Fibroblast of lung (primary cell): ENCODE results near the gene RAB28. TPM values are rescaled to one million over a fixed set of nuclear protein-coding genes. Genes with fewer than 3 reads are reported as not detected.

ENCODE experiments used
- DNase-seq, 2 donors: peaks; one replicate each; pipeline versions ENCODE4 v3.0.0 to v3.0.0-alpha.2; 2010; ENCODE audit warnings: low read depth in 2 of 2
- H2AFZ ChIP-seq: 2 replicates; pipeline ENCODE4 v1.5.1; 2012; ENCODE audit warnings: low read length, control low read depth, inconsistent platforms
- H3K27ac ChIP-seq: 2 replicates; pipeline ENCODE4 v1.5.1; 2011; ENCODE audit warnings: low read length, control low read depth; ENCODE audit not compliant: insufficient read depth
- H3K27me3 ChIP-seq: 2 replicates; pipeline ENCODE4 v1.5.1; 2011; ENCODE audit warnings: mild to moderate bottlenecking, low read length; ENCODE audit not compliant: control insufficient read depth, insufficient read depth
- H3K36me3 ChIP-seq: 2 replicates; pipeline ENCODE4 v1.5.1; 2011; ENCODE audit warnings: low read length; ENCODE audit not compliant: control insufficient read depth, insufficient read depth
- H3K4me1 ChIP-seq: 2 replicates; pipeline ENCODE4 v1.5.1; 2011; ENCODE audit warnings: low read length; ENCODE audit not compliant: control insufficient read depth, insufficient read depth; ENCODE audit errors: extremely low read depth
- H3K4me2 ChIP-seq: 2 replicates; pipeline ENCODE4 v1.5.1; 2011; ENCODE audit warnings: low read length, control low read depth; ENCODE audit not compliant: insufficient read depth; ENCODE audit errors: extremely low read depth
- H3K4me3 ChIP-seq, 4 experiments: fragments of 200-600 bp in 1 of 4; sonication (generic) in 1 of 4; replicated peaks in 1 of 4; 2 replicates each; pipeline ENCODE4 v1.5.1; 2011 to 2016; ENCODE audit warnings: low read length in 4 of 4, low read depth in 3 of 4, mild to moderate bottlenecking in 3 of 4, control low read depth in 2 of 4, inconsistent platforms in 1 of 4, mixed read lengths in 1 of 4; ENCODE audit not compliant: insufficient read depth in 1 of 4; ENCODE audit errors: control extremely low read depth in 1 of 4
- H3K79me2 ChIP-seq: 2 replicates; pipeline ENCODE4 v1.5.1; 2012; ENCODE audit warnings: mild to moderate bottlenecking, low read length, inconsistent platforms; ENCODE audit not compliant: control insufficient read depth, insufficient read depth
- H3K9ac ChIP-seq: 2 replicates; pipeline ENCODE4 v1.5.1; 2011; ENCODE audit warnings: mild to moderate bottlenecking, low read length, control low read depth; ENCODE audit not compliant: insufficient read depth
- H3K9me3 ChIP-seq: 2 replicates; pipeline ENCODE4 v1.5.1; 2012; ENCODE audit warnings: low read depth, low read length; ENCODE audit not compliant: control insufficient read depth, insufficient read depth
- H4K20me1 ChIP-seq: 2 replicates; pipeline ENCODE4 v1.5.1; 2011; ENCODE audit warnings: low read length; ENCODE audit not compliant: control insufficient read depth, insufficient read depth; ENCODE audit errors: extremely low read depth
- CTCF ChIP-seq, 2 donors: IDR thresholded peaks in 1 of 2; conservative IDR thresholded peaks in 1 of 2; 1 replicate in 1 of 2; 2 replicates in 1 of 2; pipeline ENCODE4 v1.5.1; 2011 to 2012; ENCODE audit warnings: low read length in 2 of 2, control low read depth in 1 of 2, inconsistent platforms in 1 of 2, low read depth in 1 of 2, mild to moderate bottlenecking in 1 of 2
- EZH2 ChIP-seq: IDR thresholded peaks from 2 replicates; pipeline ENCODE4 v1.5.1; 2012; ENCODE audit warnings: low read length, control low read depth, mild to moderate bottlenecking; ENCODE audit errors: missing control alignments
- polyA plus RNA-seq, 2 donors: library from polyadenylated mRNA; depleted of rRNA in 1 of 2; stranded (reverse) in 1 of 2; unstranded in 1 of 2; fragments of >200 nt; gene quantifications; 2 replicates each; pipeline ENCODE4 v1.2.1, GENCODE V29; 2011 to 2012; ENCODE audit warnings: missing spikeins in 1 of 2
- total RNA-seq: library from RNA; depleted of rRNA; stranded (reverse); fragments of >200 nt; gene quantifications from 2 replicates; pipeline ENCODE4 v1.2.1, GENCODE V29; 2014

The RAB28 gene
- total and polyA plus RNA-seq, 2 donors (not counting 1 experiment from before 2014, with no cell fraction given) = 17.7 to 18.1 TPM

GRCh38 chr4:13359809-13360208 lies 124.3 kb downstream of the RAB28 start:
- no peak for TF ChIP-seq CTCF (conservative IDR thresholded peaks at IDR 0.05 in 1 of 2, IDR thresholded peaks at IDR 0.05 in 1 of 2; ENCODE audit: low read depth in 1 of 2, low read length in 2 of 2)
- no peak for TF ChIP-seq EZH2
- no peak overlapping the region for H3K27ac ChIP-seq

GRCh38 chr4:13355111-13355880 lies 128.8 kb downstream of the RAB28 start:
- Histone ChIP-seq H4K20me1 (no peaks in the 10 kb centered on the region), H3K36me3 (no peaks in the 10 kb centered on the region), H3K79me2 (no peaks in the 10 kb centered on the region), H3K27ac (no peak overlapping the region), H2AFZ (no peak overlapping the region), H3K27me3 (no peaks in the 10 kb centered on the region), H3K9ac (no peak overlapping the region), H3K9me3 (no peaks in the 10 kb centered on the region), H3K4me2 (no peak overlapping the region), H3K4me1 (no peaks in the 10 kb centered on the region), H3K4me3 (no peak overlapping the region)
- peak; percentile 27 to 89 for DNase-seq
- TF ChIP-seq EZH2 (no peak), CTCF (conservative IDR thresholded peaks at IDR 0.05 in 1 of 2, IDR thresholded peaks at IDR 0.05 in 1 of 2; ENCODE audit: low read depth in 1 of 2, low read length in 2 of 2) (no peak)

More at GRCh38 chr4:13359809-13360208, 124.3 kb downstream of the RAB28 start:
- no peak overlapping the region for H3K4me3 ChIP-seq
- no peaks in the 10 kb centered on the region for H3K9me3 ChIP-seq
- no peaks in the 10 kb centered on the region for H4K20me1 ChIP-seq
- no peak for DNase-seq
- H3K36me3 ChIP-seq = no peaks in the 10 kb centered on the region
- no peak overlapping the region for H2AFZ ChIP-seq
- no peak overlapping the region for H3K9ac ChIP-seq
- H3K79me2 ChIP-seq = no peaks in the 10 kb centered on the region
- H3K4me1 ChIP-seq = no peaks in the 10 kb centered on the region
- no peak overlapping the region for H3K4me2 ChIP-seq
- no peaks in the 10 kb centered on the region for H3K27me3 ChIP-seq

GRCh38 chr4:13349096-13349495 lies 135.0 kb downstream of the RAB28 start:
- DNase-seq = peak in 1 of 2 donors; percentile 77
- no peak for TF ChIP-seq CTCF (conservative IDR thresholded peaks at IDR 0.05 in 1 of 2, IDR thresholded peaks at IDR 0.05 in 1 of 2; ENCODE audit: low read depth in 1 of 2, low read length in 2 of 2)
- TF ChIP-seq EZH2 = no peak
- Histone ChIP-seq H2AFZ (no peak overlapping the region), H3K27me3 (no peaks in the 10 kb centered on the region), H3K9ac (no peak overlapping the region), H3K4me3 (no peak overlapping the region), H3K4me2 (no peak overlapping the region), H3K79me2 (no peaks in the 10 kb centered on the region), H4K20me1 (no peaks in the 10 kb centered on the region), H3K27ac (no peak overlapping the region), H3K36me3 (no peaks in the 10 kb centered on the region), H3K9me3 (no peaks in the 10 kb centered on the region), H3K4me1 (no peaks in the 10 kb centered on the region)
